Central memory CD8-positive, alpha-beta T cell (primary cell): ENCODE measurements around the gene TDRD9.

Experiments used
- ATAC-seq: fragments of 150-1000 bp; cut with Tn5 transposase; replicated peaks from 2 replicates; pipeline ENCODE4 v1.10.0; 2022; ENCODE audit warnings: mild to moderate bottlenecking, moderate FRiP score, moderate number of reproducible peaks; ENCODE audit not compliant: poor library complexity, severe bottlenecking; ENCODE audit errors: extremely low read depth
- DNase-seq, 2 donors: peaks; one replicate each; pipeline ENCODE4 v3.0.0; 2021; ENCODE audit warnings: low spot score in 2 of 2
- H3K27ac Mint-ChIP-seq: one replicate; pipeline ENCODE4 v1.8.0; 2022; ENCODE audit warnings: low read depth, mild to moderate bottlenecking, moderate library complexity, mixed read lengths
- H3K27me3 Mint-ChIP-seq: one replicate; pipeline ENCODE4 v1.8.0; 2022; ENCODE audit warnings: mixed read lengths
- H3K36me3 Mint-ChIP-seq: one replicate; pipeline ENCODE4 v1.8.0; 2022; ENCODE audit warnings: mild to moderate bottlenecking, moderate library complexity, mixed read lengths; ENCODE audit not compliant: insufficient read depth
- H3K4me1 Mint-ChIP-seq: one replicate; pipeline ENCODE4 v1.8.0; 2022; ENCODE audit warnings: mixed read lengths
- H3K4me3 Mint-ChIP-seq: one replicate; pipeline ENCODE4 v1.8.0; 2022; ENCODE audit warnings: mild to moderate bottlenecking, moderate library complexity, mixed read lengths
- H3K9me3 Mint-ChIP-seq: one replicate; pipeline ENCODE4 v1.8.0; 2022; ENCODE audit warnings: mixed read lengths

TDRD9 gene

GRCh38 chr14:104066279-104066678 is 138.0 kb downstream of the TDRD9 start:
- Mint-ChIP-seq H3K27me3 (peaks cover 89% of the 10 kb centered on the region), H3K4me3 (no peak overlapping the region), H3K9me3 (peaks cover 8% of the 10 kb centered on the region), H3K36me3 (no peaks in the 10 kb centered on the region), H3K27ac (no peak overlapping the region), H3K4me1 (no peaks in the 10 kb centered on the region)
- no peak for DNase-seq
- ATAC-seq, result no peak

- Mint-ChIP-seq H3K27ac (no peak overlapping the region), H3K4me1 (no peaks in the 10 kb centered on the region), H3K27me3 (peaks cover 84% of the 10 kb centered on the region), H3K4me3 (no peak overlapping the region), H3K9me3 (peaks cover 8% of the 10 kb centered on the region), H3K36me3 (no peaks in the 10 kb centered on the region)
- ATAC-seq, result no peak
- DNase-seq, result no peak
These were observed 138.6 kb downstream of the TDRD9 start for GRCh38 chr14:104066719-104067295.

DNA sequence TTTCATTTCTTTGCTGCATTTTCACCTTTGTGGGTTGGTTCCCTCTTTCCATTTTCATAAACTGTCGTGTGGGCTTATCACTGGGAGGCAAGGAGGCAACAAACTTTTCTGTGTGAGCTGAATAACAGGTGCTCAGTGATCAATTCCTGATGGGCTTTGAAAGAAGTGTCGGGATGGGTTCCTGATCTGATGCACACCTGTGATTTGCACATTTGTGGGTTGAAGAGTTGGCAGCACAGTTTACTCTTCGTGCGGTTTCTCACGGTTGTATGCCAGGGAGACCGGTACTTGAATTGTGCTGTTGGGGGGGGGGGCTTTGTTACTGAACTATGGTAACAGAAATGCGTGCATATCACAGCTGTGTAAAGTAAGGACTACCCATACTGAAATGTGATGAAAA is 141.3 kb downstream of the TDRD9 start:
- peaks cover 57% of the 10 kb centered on the region for H3K27me3 Mint-ChIP-seq
- no peaks in the 10 kb centered on the region for H3K4me1 Mint-ChIP-seq
- ATAC-seq, result no peak
- no peak for DNase-seq
- no peak overlapping the region for H3K27ac Mint-ChIP-seq
- peaks cover 20% of the 10 kb centered on the region for H3K9me3 Mint-ChIP-seq
- no peaks in the 10 kb centered on the region for H3K36me3 Mint-ChIP-seq
- H3K4me3 Mint-ChIP-seq, result no peak overlapping the region

GRCh38 chr14:104072586-104072985 is 144.3 kb downstream of the TDRD9 start:
- H3K36me3 Mint-ChIP-seq, result no peaks in the 10 kb centered on the region
- ATAC-seq (no peak), DNase-seq (no peak)
- no peaks in the 10 kb centered on the region for H3K4me1 Mint-ChIP-seq
- H3K27ac Mint-ChIP-seq, result no peak overlapping the region
- peaks cover 26% of the 10 kb centered on the region for H3K27me3 Mint-ChIP-seq
- H3K9me3 Mint-ChIP-seq, result peaks cover 13% of the 10 kb centered on the region
- no peak overlapping the region for H3K4me3 Mint-ChIP-seq

DNA sequence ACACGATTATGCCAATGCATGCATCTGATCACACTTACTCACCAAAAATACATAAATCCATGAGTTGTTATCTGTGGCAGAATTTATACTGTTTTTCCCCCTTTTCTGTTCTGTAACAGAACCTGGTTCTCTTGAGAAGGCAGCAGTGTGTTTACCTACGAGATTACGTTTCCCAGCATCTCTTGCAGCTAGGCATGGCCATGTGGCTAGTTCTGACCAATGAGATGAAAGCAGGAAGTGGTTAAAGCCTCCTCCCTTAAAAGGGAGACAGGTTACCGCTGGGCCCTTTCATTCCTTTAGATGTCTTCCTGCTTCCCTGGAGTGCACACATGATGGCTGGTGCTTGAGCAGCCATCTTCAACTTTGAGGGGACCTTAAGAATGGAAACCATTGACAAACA is 145.5 kb downstream of the TDRD9 start:
- peaks cover 12% of the 10 kb centered on the region for H3K9me3 Mint-ChIP-seq
- H3K36me3 Mint-ChIP-seq, result no peaks in the 10 kb centered on the region
- peaks cover 14% of the 10 kb centered on the region for H3K27me3 Mint-ChIP-seq
- no peaks in the 10 kb centered on the region for H3K4me1 Mint-ChIP-seq
- DNase-seq (no peak), ATAC-seq (no peak)
- H3K4me3 Mint-ChIP-seq, result no peak overlapping the region
- H3K27ac Mint-ChIP-seq, result no peak overlapping the region

DNA sequence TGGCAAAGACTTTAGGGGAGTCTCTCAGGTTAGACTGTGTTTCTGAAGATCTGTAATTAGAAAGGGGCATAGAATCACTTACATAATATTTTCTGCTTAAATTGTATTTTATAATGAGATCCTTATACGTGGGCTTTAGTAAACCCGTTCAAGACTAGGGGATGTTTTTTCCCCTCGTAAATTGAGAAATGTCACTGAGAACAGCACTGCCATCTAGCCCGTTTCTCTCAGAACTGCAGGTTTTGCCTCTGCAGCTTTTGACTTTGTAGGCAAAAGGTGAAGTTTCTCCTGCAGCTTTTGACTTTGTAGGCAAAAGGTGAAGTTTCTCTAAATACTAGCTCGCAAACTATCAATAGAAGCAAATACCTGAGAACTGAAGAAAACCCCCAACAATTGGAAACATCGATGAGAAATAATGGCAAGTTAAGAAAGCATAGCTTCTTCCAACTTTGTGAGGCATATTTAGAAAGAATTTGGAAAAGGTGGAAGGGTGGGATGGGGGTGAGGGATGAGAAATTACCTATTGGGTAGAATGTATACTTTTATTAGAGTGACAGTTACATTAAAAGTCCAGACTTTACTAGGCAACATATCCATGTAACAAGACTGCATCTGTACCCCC is 147.4 kb downstream of the TDRD9 start:
- ATAC-seq, result no peak
- Mint-ChIP-seq H3K27me3 (no peaks in the 10 kb centered on the region), H3K27ac (no peak overlapping the region), H3K4me3 (no peak overlapping the region), H3K4me1 (no peaks in the 10 kb centered on the region), H3K36me3 (no peaks in the 10 kb centered on the region), H3K9me3 (peaks cover 12% of the 10 kb centered on the region)
- DNase-seq, result no peak

- peaks cover 12% of the 10 kb centered on the region for H3K9me3 Mint-ChIP-seq
- no peaks in the 10 kb centered on the region for H3K27me3 Mint-ChIP-seq
- H3K4me1 Mint-ChIP-seq, result no peaks in the 10 kb centered on the region
- DNase-seq (no peak), ATAC-seq (no peak)
- H3K4me3 Mint-ChIP-seq, result no peak overlapping the region
- no peak overlapping the region for H3K27ac Mint-ChIP-seq
- no peaks in the 10 kb centered on the region for H3K36me3 Mint-ChIP-seq
These were observed 148.5 kb downstream of the TDRD9 start for GRCh38 chr14:104076743-104077142.

GRCh38 chr14:104078031-104078455 is 149.8 kb downstream of the TDRD9 start:
- Mint-ChIP-seq H3K27ac (no peak overlapping the region), H3K4me3 (no peak overlapping the region)

GRCh38 chr14:104080376-104081260 is 152.4 kb downstream of the TDRD9 start:
- no peaks in the 10 kb centered on the region for H3K27me3 Mint-ChIP-seq
- DNase-seq (no peak), ATAC-seq (no peak)
- H3K9me3 Mint-ChIP-seq, result no peaks in the 10 kb centered on the region
- no peak overlapping the region for H3K27ac Mint-ChIP-seq
- peaks cover 1% of the 10 kb centered on the region for H3K36me3 Mint-ChIP-seq
- H3K4me1 Mint-ChIP-seq, result no peaks in the 10 kb centered on the region
- no peak overlapping the region for H3K4me3 Mint-ChIP-seq

More at GRCh38 chr14:104078031-104078455, 149.8 kb downstream of the TDRD9 start:
- Mint-ChIP-seq H3K4me1 (no peaks in the 10 kb centered on the region), H3K27me3 (no peaks in the 10 kb centered on the region), H3K36me3 (no peaks in the 10 kb centered on the region), H3K9me3 (peaks cover 7% of the 10 kb centered on the region)
- ATAC-seq, result peak; percentile 88
- peak; percentile 77 to 79 for DNase-seq

DNA sequence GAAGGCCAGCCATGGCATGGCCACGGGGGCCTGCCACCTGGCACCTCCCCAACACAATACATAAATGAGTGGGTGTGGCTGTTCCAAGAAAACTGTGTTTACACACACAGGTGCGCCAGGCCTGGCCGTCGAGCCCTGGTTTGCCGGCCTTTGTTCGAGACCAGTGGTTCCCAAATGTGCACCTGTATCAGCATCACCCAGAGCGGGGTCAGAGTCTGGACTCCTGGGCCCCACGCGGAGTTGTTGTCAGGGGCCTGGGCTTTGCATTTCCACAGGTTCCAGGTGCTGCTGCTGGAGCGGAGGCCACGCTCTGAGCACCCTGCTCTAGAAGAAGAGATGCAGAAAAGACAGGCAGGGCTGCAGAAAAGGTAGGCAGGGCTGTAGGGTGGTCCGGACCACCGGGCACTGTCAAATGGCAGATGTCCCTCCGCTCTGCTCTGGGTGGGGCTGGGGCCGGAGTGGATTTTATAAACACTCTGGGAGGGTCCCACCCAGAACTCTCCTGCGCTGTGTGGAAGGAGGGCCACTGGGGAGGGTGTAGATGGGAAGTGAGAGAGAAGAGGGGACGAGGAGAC is 153.1 kb downstream of the TDRD9 start:
- no peak for DNase-seq
- Mint-ChIP-seq H3K36me3 (peaks cover 1% of the 10 kb centered on the region), H3K27me3 (no peaks in the 10 kb centered on the region), H3K27ac (no peak overlapping the region), H3K4me1 (no peaks in the 10 kb centered on the region), H3K9me3 (no peaks in the 10 kb centered on the region), H3K4me3 (no peak overlapping the region)
- ATAC-seq, result no peak

GRCh38 chr14:104081951-104082464 is 153.8 kb downstream of the TDRD9 start:
- no peaks in the 10 kb centered on the region for H3K4me1 Mint-ChIP-seq
- peaks cover 1% of the 10 kb centered on the region for H3K36me3 Mint-ChIP-seq
- ATAC-seq (no peak), DNase-seq (no peak)
- H3K9me3 Mint-ChIP-seq, result no peaks in the 10 kb centered on the region
- peaks cover 6% of the 10 kb centered on the region for H3K27me3 Mint-ChIP-seq
- H3K27ac Mint-ChIP-seq, result no peak overlapping the region
- H3K4me3 Mint-ChIP-seq, result no peak overlapping the region

- H3K27ac Mint-ChIP-seq, result no peak overlapping the region
- H3K27me3 Mint-ChIP-seq, result peaks cover 9% of the 10 kb centered on the region
- H3K36me3 Mint-ChIP-seq, result peaks cover 1% of the 10 kb centered on the region
- no peak for ATAC-seq
- no peaks in the 10 kb centered on the region for H3K9me3 Mint-ChIP-seq
- no peak for DNase-seq
- no peaks in the 10 kb centered on the region for H3K4me1 Mint-ChIP-seq
- no peak overlapping the region for H3K4me3 Mint-ChIP-seq
These were observed 154.6 kb downstream of the TDRD9 start for GRCh38 chr14:104082807-104083206.
